ENCODE measurements around the gene ADK.

Gene ADK

DNA sequence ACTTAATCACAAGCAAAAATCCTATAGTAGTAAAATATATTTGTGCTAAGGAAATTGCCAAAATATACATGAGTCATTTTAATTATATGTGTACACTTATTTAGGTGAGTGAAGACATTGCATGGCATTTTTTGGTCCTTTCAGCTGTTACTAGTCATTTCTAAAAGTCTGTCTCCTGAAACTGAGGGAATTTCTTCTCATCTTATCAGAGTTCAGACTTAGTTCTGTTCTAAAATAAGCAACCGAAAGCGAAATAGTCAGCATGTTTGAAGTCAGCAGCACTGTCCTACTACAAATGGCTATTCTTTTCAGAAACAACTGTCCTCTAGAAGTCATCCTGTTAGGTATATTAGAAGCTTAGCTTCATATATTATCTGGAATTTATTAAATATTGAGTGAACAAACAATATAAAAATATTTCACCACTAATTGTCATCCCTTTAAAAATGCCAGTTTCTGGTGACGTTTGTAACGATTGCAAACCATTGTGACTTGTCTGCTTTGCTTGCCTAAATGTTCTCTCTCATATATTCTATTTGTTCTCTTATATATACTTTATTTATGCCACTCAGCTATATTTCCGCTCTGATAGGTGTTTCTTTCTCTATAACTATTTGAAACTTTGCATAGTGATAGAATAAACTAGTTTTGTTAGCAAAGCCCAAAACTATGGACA is 448.0 kb downstream of the ADK start:
- DNase-seq (ENCODE audit: low read depth, low spot score) = no peak

GRCh38 chr10:74599672-74600071 is 448.7 kb downstream of the ADK start:
- DNase-seq (ENCODE audit: low read depth, low spot score) = no peak

DNA sequence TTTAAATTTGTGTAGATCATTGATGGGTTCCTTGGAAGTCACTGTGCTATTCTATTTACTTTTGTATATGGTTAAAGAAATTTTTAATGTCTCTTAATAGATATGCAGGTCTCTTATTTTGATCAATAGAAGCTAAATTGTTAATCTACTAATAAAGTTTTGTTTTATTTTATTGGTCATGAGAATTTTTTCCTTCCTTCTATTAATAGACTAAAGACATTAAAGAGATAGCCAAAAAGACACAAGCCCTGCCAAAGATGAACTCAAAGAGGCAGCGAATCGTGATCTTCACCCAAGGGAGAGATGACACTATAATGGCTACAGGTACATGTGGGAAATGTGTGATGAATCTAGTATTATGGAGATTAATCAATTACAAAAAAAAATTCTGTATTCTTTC is 449.1 kb downstream of the ADK start:
- no peak for DNase-seq (ENCODE audit: low read depth, low spot score)

DNA sequence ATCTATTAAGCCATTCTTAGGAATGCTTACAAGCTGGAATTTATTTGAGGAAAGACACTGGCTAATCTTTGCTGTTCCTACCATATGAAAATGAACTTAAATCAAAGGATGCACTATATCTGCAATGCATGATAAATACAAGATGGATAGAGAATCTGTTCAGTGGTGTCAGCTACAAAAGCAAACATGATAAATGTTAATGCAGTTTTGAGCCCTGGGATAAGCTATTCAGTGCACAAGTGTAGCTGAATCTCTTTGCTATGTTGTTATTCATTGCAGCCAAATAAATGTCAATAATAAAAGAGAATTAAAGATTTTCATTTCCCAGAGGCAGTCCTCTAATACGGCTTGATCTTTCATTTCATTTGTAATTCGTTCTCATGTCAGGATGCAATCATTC is 451.6 kb downstream of the ADK start:
- no peak for DNase-seq (ENCODE audit: low read depth, low spot score)

DNA sequence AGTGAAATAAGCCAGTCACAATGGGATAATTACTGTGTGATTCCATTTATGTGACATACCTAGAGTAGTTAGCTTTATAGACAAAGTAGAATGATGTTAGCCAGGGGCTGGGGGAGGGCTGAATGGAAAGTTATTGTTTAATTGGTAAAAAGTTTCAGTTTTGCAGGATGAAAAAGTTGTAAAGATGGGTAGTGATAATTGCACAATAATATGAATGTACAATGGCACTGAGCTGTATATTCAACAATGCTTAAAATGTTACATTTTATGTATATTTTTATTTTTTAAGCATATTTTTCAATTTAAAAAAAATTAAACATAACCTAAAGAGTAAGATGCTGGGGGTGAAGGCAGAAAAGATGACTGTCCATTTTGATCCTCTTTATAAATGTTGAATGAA is 459.3 kb downstream of the ADK start:
- no peak for DNase-seq (ENCODE audit: low read depth, low spot score)

GRCh38 chr10:74612195-74612594 is 461.2 kb downstream of the ADK start:
- no peak for DNase-seq (ENCODE audit: low read depth, low spot score)

DNA sequence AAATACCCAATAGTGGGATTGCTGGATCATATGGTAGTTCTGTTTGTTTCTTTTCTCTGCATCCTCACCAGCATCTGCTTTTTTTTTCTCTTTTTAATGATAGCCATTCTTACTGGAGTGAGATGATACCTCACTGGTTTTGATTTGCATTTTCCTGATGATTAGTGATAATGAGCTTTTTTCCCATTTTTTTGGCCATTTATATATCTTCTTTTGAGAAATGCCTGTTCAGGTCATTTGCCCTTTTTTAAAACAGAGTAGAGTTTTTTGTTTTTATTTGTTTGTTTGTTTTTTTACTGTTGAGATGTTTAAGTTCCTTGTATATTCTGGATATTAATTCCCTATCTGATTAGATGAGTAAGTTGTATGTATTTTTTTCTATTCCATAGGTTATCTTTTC is 469.6 kb downstream of the ADK start:
- no peak for DNase-seq (ENCODE audit: low read depth, low spot score)

- DNase-seq (ENCODE audit: low read depth, low spot score) = no peak
Measured at GRCh38 chr10:74623786-74624185, 472.8 kb downstream of the ADK start.

DNA sequence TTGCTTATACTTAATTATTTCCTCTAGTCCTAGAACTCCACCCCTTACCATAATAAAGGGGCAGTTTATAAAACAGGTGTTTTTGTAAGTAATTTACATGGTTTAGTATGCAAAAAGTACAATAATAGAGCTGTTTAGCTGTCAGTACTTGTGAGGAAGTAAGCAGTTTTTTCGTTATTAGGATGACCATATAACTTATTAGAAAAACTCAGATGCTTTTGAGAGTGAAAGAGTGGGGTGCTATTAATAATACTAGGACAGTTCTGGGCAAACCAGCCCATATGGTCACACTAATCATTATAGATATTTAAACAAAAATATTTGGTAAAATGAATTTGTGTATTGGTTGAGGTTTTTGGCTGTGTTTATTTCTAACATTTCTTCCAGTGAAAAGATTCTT is 473.5 kb downstream of the ADK start:
- no peak for DNase-seq (ENCODE audit: low read depth, low spot score)

DNA sequence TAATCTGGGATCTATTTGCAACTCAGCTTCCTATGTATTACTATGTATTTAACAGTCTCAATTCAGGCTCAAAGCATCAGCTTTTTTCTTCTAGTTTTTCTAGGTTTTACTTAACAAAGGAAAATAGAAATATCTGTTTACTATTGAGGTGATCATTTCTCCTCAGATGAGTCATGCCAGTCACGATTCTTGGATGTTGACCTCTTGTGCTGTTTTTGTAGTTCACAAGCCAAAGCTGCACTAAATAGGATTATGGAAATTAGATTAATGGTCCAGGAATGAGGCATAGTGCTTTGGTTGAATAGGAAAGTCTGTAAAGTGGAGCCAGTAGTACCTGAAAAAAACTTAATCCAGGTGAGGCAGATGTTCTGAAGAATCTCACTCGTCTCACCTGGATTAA is 477.1 kb downstream of the ADK start:
- DNase-seq (ENCODE audit: low read depth, low spot score) = no peak

GRCh38 chr10:74634995-74635536 is 484.0 kb downstream of the ADK start:
- DNase-seq (ENCODE audit: low read depth, low spot score) = no peak

GRCh38 chr10:74635655-74636054 is 484.6 kb downstream of the ADK start:
- DNase-seq (ENCODE audit: low read depth, low spot score) = no peak

- DNase-seq (ENCODE audit: low read depth, low spot score) = no peak
Measured at GRCh38 chr10:74637685-74638084, 486.7 kb downstream of the ADK start.

DNA sequence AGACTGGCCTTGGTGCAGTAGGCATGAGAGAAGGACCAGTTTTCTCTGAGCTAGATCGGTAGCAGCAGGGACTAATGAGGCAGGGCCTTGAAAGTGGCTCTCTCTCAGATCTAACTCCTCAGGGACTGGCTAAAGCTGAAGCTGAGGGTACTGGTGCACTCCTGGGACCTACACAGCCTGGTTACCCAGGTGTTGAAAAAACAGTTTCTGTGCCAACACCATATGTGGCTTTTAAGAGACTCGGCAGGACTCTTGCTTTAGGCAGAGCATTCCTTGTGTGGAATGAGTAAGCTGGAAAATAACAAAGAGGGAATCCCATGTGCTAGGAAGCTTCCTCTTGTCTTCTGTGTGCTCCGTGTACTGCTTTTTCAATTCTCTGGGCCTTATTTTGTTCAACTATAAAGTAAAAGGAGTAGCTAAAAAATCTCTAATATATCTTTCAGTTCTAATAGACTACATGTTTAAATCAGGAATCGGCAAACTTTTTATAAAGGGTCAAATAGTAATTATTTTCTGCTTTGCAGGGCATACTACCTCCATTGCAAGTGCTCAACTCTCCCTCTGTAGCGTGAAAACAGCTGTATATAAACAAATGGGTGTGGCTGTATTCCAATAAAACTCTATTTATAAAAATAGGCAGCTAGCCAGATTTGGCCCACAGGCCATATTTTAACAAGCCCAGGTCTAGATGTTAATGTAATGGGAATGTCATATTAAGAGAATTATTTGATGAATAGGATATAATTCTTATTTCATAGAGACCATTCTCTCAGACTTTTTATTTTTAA is 489.3 kb downstream of the ADK start:
- no peak for DNase-seq (ENCODE audit: low read depth, low spot score)

- no peak for DNase-seq (ENCODE audit: low read depth, low spot score)
Measured at GRCh38 chr10:74641659-74642058, 490.6 kb downstream of the ADK start.

DNA sequence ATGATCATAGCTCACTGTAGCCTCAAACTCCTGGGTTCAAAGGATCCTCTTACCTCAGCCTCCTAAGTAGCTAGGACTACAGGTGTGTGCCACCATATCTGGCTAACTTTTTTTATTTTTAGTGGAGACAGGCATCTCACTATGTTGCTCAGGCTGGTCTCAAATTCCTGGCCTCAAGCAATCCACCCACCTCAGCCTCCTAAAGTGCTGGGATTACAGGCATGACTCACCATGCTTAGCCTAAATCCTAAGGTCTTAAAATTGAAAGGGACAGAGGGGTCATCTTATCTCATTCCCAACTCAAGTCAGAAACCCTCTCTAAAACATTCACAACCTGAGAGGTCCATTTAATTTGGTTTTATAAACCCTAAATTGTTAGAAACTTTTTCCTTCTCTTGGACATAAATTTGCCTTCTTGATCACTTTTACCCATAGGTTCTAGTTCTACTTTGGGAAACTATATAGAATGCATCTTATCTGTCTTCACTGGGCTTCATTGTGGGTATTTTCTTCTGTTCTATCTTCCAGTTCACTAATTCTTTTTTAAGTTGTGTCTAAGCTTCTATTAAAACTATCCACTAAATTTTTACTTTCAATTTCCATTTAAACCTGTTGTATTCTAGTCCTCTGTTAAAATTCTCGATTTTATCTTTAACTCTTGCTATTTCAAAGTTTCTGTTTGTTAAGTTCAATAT is 492.0 kb downstream of the ADK start:
- DNase-seq (ENCODE audit: low read depth, low spot score) = no peak

DNA sequence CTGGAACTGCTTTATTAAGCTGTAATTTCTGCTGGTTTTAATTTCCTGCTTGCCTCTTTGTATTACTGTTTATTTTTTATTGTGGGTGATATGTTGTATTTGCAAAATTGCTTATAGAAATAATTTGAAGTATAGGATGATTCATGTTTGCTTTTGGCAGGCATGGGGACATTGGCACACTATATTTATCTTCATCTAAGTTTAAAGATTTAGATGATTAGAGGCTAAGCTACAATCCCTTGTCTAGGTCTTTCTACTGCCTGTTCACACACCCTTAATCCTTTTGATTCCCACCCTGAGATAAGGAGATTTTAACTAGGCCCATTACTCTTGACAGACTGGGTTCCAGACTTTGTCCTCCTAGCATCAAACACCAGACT is 492.6 kb downstream of the ADK start:
- DNase-seq (ENCODE audit: low read depth, low spot score) = no peak

DNA sequence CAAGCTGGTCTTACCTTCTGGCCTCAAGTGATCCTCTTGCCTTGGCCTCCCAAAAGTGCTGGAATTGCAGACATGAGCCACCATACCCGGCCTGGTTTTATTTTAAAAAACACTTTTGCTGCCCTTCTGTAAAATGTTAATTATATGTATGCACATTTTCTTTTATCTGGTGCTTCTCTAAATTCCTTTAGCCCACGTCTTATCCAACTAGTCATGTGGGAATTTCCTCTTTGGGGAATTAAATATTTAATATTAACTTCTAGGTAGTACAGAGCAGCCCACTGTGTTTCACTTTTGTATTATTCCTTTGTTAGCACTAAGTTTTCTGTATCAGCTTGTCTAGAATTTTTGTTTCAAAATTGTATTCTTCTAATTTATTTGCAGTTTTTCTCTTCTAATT is 493.7 kb downstream of the ADK start:
- DNase-seq (ENCODE audit: low read depth, low spot score) = no peak

DNA sequence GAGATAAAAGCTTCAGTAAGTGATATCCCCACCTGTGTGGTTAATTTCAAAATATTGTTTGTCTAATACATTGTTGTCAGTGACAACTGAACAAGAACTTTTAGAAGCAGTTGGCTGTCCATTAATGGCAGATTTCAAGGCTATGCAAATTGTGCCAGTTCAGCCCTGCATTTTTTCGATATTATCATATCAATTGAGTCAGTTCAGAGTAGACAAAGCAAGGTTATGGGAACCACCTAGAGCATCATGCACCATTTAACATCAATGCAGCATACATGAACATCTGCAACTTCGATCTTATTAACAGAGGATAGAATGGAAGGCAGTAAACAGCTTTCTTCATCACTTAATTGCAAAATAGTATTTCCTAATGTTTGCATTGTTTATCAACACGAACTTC is 494.7 kb downstream of the ADK start:
- DNase-seq (ENCODE audit: low read depth, low spot score) = no peak

DNA sequence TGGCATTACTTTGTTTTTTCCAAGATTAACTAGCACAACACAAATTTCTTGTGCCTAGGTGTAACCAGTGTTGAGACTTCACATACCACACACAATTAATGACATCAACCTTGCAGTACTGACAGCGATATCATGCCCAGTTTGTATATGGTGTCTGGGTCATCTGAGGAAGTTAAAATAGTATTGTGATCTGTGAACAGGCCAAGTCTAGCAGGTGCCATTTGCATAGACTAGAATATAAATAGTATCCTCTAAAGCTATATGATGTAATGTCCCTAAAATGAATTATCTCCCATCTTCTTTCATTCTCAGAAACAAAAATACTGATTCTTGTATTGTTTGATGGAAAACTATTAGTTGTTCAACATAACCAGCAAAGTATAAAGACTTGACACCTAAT is 499.6 kb downstream of the ADK start:
- no peak for DNase-seq (ENCODE audit: low read depth, low spot score)

GRCh38 chr10:74651565-74651964 is 500.5 kb downstream of the ADK start:
- no peak for DNase-seq (ENCODE audit: low read depth, low spot score)

DNA sequence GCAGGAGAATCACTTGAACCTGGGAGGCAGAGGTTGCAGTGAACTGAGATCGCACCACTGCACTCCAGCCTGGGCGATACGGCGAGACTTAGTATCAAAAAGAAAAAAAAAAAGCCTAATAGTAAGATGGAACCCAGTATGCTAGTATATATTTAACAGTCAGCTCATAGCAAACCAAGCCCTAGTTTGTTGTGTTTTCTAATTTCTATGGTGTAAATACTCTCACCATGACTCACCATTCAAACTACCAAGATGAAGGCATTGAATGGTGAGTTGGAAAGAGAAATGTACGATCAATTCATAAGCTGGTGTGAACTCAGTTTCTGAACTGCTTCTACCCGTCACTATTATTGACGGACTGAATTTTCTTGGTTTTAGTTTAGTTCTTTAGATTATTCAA is 501.6 kb downstream of the ADK start:
- DNase-seq (ENCODE audit: low read depth, low spot score) = no peak

- DNase-seq (ENCODE audit: low read depth, low spot score) = no peak
Measured at GRCh38 chr10:74658511-74658910, 507.5 kb downstream of the ADK start.

All from activated naive CD8-positive, alpha-beta T cell treated with anti-CD3 and anti-CD28 coated beads, Interleukin-2, amount 50 U/mL, for 16 hours (primary cell).